Activated T-helper 1 cell treated with anti-CD3 and anti-CD28 coated beads, Interleukin-2, amount 50 U/mL, for 16 hours (primary cell): ENCODE results near the gene CYB561.
A peak's percentile ranks its signal among the peaks of the same experiment; 100 is the strongest.

Experiments
- DNase-seq, 2 donors: peaks; one replicate each; pipeline ENCODE4 v3.0.0-alpha.2; 2020; ENCODE audit warnings: low read depth in 1 of 2, low spot score in 1 of 2

CYB561 gene

GRCh38 chr17:63435681-63436522, 10.2 kb downstream of the CYB561 start:
- DNase-seq: no peak

- no peak for DNase-seq
Measured at GRCh38 chr17:63434951-63435571, 11.0 kb downstream of the CYB561 start.

DNA sequence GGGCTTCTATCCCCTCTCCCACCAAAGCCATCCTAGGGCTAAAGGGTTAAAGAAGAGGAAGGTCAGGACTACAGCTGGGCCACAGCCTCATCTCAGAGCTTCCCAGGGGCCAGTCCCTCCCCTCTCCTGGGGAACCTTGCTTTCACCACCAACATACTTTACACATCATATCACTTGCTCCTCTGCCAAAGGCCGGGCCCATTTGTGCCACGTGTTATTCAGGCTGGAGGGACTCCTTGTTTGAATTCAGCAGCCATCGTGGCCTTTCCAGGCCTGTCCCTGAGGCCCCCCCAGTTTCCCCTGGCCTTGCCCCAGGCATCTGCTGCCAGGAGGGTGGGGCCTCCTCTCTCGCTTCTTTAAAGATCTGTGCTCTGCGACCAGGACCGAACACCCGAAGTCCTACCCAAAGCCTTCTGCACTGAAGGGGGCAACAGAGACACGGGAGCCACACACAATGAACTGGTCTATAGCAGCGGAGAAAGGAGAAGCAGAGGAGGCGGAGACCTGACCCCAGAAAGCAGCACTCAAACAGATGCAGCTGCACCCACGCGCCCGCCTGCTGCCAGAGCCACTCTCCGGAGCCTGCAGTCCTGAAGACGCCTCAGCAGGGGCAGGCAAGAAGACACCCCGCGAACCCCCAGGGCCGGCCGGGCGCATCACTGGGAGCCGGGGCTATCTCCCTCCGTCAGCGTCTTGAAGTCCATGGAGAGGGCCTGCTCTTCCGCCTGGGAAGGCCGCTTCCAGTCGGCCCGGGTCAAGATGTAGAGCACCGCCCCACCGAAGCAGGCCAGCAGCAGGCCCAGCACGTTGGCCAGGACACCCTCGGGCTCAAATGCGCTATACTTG, 12.1 kb downstream of the CYB561 start:
- DNase-seq: no peak

DNA sequence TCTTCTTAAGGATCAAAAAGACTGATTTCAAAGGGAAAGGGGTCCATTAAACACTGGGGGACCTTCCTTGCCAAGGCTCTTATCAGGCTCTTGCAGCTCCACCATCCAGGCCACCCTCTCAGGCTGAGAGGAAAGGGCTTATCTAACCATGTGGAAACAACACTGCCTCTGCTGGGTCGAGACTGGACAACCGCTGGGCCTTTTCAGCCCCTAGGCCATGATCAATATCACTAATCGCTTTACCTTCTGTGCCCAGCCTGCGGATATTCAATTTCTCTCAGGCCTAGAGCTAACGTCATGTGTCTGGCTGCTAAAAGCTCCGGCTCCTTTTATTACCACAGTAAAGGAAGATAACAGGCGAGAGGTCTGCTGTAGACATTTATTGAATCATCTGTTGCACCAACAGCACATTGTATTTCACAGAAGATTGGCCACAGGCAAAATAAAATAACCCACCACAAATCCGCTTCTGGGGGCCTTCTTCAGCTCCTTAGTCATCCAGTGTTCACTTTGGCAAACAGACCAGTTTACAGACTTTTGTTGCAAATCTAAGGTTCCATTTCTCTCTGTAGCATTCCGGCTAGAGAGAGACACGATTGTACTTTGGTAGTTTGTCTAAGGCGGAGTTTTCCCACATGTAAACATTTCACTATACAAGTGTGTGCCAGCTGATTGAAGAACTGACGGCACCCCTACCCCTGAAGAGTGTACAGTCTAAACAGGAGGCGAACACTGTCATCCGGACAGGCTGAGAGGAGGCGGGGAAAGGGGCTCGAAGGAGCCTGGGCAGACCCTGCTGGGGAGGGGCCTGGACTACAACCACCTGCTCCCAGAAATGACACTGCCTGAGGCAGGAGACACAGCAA, 13.9 kb downstream of the CYB561 start:
- DNase-seq: no peak

DNA sequence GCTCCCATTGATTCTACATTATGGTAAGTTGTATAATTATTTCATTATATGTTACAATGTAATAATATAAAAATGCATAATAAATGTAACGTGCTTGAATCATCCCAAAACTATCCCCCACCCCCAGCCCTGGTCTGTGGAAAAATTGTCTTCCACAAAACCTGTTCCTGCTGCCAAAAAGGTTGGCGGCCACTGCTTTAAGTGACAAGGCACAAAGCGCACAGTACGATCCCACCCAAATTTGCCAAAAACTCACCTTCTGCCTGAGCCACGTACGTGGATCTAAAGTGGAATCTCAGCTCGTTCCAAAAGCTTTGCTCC, 14.5 kb downstream of the CYB561 start:
- DNase-seq: no peak

GRCh38 chr17:63430223-63430622, 15.9 kb downstream of the CYB561 start:
- DNase-seq: no peak

GRCh38 chr17:63429766-63430165, 16.3 kb downstream of the CYB561 start:
- no peak for DNase-seq

GRCh38 chr17:63426917-63427308, 19.2 kb downstream of the CYB561 start:
- no peak for DNase-seq

DNA sequence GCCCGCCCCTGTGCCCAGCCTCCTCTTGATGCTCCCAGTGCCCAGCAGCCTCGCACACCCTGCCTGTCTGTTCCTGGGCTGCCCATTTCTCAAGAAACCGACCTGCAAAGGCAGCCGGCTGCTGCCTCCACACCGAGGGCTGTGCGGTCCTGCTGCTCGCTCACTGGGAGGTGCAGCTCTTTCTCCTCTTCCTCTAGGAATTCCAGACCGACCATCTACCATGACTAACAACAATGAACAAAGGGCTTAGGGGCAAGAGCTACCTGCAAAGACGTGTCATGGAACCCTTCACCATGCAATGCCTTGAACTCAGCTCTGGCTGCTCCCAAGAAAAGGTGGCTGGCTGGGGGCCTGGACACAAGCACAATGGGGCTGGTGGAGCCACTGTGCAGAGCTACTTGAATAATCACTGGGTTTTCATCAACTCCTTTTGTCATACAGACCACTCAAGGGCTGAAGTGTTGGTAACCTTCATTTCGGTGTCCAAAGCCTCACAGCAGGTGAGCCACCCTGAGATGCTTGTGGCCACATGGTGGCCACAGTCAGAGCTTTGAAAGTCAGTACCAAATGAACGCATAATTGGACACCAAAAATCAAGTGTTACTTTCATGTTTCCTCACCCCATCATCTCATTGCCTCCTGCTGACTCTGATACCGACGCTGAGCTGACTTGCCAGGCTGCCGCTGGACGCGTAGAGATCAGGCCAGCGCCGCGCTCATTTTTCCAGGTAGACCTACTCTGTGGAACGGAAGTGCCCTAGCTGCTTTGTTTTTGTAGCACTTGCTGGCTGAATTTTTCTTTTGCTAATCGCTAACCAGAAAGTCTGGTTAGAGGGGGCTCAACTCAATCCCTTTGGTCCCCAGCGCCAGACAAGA, 19.8 kb downstream of the CYB561 start:
- DNase-seq: no peak

DNA sequence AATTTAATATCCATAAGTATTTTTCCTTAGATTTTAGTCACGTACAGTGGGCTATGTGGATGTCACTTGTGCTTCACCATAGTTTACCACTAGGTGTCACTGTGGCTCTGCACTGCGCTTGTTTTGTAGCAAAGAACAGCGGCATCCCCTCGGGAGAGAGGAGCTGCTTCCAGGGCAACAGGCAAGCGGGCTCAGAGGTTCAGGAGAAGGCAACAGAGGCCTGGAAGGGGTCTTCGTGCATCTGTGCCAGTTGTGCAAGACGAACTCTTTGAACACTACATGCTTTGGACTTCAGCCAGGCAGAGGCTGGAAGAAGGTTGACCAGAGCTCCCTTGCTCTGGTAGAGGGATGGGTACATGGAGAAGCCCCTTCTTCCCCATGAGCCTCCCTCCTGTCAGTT, 20.6 kb downstream of the CYB561 start:
- peak; percentile 33 to 48 for DNase-seq

- no peak for DNase-seq
Measured at GRCh38 chr17:63423963-63424362, 22.1 kb downstream of the CYB561 start.

- DNase-seq: no peak
Measured at GRCh38 chr17:63423251-63423950, 22.7 kb downstream of the CYB561 start.

DNA sequence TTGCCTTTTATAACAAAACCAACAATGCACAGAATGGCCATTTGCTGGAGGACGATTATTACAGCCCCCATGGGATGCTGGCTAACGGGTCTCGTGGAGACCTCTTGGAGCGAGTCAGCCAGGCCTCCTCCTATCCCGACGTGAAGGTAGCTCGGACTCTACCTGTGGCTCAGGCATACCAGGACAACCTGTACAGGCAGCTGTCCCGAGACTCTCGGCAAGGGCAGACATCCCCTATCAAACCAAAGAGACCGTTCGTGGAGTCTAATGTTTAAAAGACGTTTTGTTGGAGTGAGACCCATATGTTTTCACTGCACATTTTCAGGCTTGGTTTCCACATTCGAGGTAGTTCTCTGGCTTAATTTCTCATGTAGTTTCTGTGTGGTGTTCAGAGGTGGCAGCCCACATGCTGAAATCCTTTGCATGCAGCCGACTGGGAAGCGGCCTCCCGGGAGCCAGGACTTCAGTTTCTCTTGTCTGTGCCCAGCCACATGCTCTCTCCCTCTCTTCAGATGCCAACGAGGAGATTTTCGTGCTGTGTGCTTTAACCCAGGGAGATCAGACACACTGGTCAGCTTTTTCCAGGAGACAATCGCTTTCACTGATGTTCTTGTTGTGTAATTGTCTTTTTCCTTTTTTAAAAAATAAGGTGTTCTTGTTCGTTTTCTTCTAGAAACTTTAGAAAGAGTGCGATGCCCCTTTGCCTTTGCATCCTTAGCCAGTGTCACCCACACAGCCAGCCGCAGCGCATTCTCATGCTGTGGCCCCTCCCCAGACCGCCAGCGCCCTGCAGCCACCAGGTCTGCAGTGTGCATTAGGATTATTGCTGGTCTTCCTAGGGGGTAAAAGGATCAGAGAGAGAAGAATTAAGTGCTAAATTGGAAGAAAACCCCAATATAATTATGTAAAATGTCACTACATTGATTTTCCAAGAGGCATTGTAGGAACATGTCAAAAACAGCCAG, 24.1 kb downstream of the CYB561 start:
- DNase-seq: no peak

DNA sequence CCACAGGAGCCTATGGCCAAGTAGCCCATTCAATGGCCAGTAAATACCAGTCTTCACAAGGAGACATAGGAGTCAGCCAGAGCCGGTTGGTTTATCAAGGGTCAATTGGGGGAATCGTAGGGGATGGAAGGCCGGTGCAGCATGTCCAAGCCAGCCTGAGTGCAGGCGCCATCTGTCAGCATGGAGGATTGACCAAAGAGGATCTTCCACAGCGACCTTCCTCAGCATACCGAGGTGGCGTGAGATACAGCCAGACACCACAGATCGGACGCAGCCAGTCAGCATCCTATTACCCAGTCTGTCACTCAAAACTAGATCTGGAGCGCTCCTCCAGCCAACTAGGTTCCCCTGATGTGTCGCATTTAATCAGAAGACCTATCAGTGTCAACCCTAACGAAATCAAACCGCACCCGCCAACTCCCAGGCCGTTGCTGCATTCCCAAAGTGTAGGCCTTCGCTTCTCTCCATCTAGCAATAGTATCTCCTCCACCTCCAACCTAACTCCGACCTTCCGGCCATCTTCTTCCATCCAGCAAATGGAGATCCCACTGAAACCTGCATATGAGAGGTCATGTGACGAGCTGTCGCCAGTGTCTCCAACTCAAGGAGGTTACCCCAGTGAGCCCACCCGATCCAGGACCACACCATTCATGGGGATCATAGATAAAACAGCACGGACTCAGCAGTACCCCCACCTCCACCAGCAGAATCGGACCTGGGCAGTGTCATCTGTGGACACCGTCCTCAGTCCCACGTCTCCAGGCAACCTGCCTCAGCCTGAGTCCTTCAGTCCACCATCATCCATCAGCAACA, 25.0 kb downstream of the CYB561 start:
- DNase-seq: no peak

DNA sequence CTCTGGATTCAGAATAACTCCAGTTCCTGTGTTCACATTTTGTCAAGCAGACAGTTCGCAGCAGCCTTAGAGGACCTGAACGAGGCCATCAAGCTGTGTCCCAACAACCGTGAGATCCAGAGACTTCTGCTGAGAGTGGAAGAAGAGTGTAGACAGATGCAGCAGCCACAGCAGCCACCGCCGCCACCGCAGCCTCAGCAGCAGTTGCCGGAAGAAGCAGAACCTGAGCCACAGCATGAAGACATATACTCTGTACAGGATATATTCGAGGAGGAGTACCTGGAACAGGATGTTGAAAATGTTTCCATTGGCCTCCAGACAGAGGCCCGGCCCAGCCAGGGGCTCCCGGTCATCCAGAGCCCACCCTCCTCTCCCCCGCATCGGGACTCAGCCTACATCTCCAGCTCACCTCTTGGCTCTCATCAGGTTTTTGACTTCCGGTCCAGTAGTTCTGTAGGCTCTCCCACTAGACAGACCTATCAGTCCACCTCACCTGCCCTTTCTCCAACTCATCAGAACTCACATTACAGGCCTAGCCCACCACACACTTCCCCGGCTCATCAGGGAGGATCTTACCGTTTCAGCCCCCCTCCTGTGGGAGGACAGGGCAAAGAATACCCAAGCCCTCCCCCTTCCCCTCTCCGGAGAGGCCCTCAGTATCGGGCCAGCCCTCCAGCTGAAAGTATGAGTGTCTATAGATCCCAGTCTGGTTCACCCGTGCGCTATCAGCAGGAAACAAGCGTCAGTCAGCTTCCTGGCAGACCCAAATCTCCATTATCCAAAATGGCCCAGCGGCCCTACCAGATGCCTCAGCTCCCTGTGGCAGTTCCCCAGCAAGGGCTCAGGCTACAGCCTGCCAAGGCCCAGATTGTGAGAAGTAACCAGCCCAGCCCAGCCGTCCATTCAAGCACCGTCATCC, 25.9 kb downstream of the CYB561 start:
- DNase-seq: no peak

GRCh38 chr17:63419398-63419797, 26.7 kb downstream of the CYB561 start:
- DNase-seq: no peak
